Keratinocyte (primary cell): ENCODE results near the gene TRMT10B. TPM values are rescaled to one million over a fixed set of nuclear protein-coding genes. Genes with fewer than 3 reads are reported as not detected.

Experiments
- DNase-seq: peaks from one replicate; pipeline ENCODE4 v3.0.0-alpha.2; 2011; ENCODE audit warnings: low read depth, missing footprints, low spot score
- FAIRE-seq: peaks from 2 replicates; lab custom pipeline; 2011; peaks lifted over from hg19 to GRCh38; lab: Jason Lieb, UNC
- H2AFZ ChIP-seq: 2 replicates; pipeline ENCODE4 v1.6.0; 2012; ENCODE audit warnings: low read length, control low read depth, inconsistent platforms; ENCODE audit not compliant: control insufficient read depth
- H3K27ac ChIP-seq: 2 replicates; pipeline ENCODE4 v1.5.1; 2011; ENCODE audit warnings: low read length; ENCODE audit not compliant: control insufficient read depth, insufficient read depth
- H3K27me3 ChIP-seq: 3 replicates; pipeline ENCODE4 v1.6.0; 2011; ENCODE audit warnings: low read length; ENCODE audit not compliant: control insufficient read depth, insufficient read depth; ENCODE audit errors: extremely low read depth
- H3K36me3 ChIP-seq, 2 experiments: 2 replicates in 1 of 2; 3 replicates in 1 of 2; pipeline ENCODE4 v1.5.1; 2011; ENCODE audit warnings: low read length in 2 of 2, mild to moderate bottlenecking in 1 of 2; ENCODE audit not compliant: control insufficient read depth in 2 of 2, insufficient read depth in 2 of 2; ENCODE audit errors: extremely low read depth in 1 of 2
- H3K4me1 ChIP-seq: 3 replicates; pipeline ENCODE4 v1.5.1; 2011; ENCODE audit warnings: low read length; ENCODE audit not compliant: control insufficient read depth, insufficient read depth; ENCODE audit errors: extremely low read depth
- H3K4me2 ChIP-seq: 3 replicates; pipeline ENCODE4 v1.6.0; 2011; ENCODE audit warnings: low read depth, low read length; ENCODE audit not compliant: control insufficient read depth, insufficient read depth; ENCODE audit errors: extremely low read depth
- H3K4me3 ChIP-seq, 3 experiments: fragments of 200-600 bp in 1 of 3; sonication (generic) in 1 of 3; 2 replicates in 2 of 3; 3 replicates in 1 of 3; pipeline ENCODE4 v1.5.1; 2011 to 2016; ENCODE audit warnings: low read length in 3 of 3, mild to moderate bottlenecking in 3 of 3, control low read depth in 2 of 3, inconsistent platforms in 1 of 3, low read depth in 1 of 3, mixed read lengths in 1 of 3, mixed run types in 1 of 3, moderate library complexity in 1 of 3; ENCODE audit not compliant: control insufficient read depth in 2 of 3, insufficient read depth in 2 of 3; ENCODE audit errors: extremely low read depth in 1 of 3
- H3K79me2 ChIP-seq: 2 replicates; pipeline ENCODE4 v1.6.0; 2012; ENCODE audit warnings: low read length; ENCODE audit not compliant: control insufficient read depth, insufficient read depth
- H3K9ac ChIP-seq: 3 replicates; pipeline ENCODE4 v1.6.0; 2011; ENCODE audit warnings: low read length; ENCODE audit not compliant: control insufficient read depth, insufficient read depth; ENCODE audit errors: extremely low read depth
- H3K9me1 ChIP-seq: 3 replicates; pipeline ENCODE4 v1.6.0; 2011; ENCODE audit warnings: low read length; ENCODE audit not compliant: control insufficient read depth, insufficient read depth; ENCODE audit errors: extremely low read depth
- H3K9me3 ChIP-seq: 2 replicates; pipeline ENCODE4 v1.5.1; 2012; ENCODE audit warnings: low read depth, low read length; ENCODE audit not compliant: control insufficient read depth
- H4K20me1 ChIP-seq: 3 replicates; pipeline ENCODE4 v1.6.0; 2011; ENCODE audit warnings: low read length; ENCODE audit not compliant: control insufficient read depth, insufficient read depth; ENCODE audit errors: extremely low read depth
- CTCF ChIP-seq, 3 experiments: IDR thresholded peaks in 1 of 3; conservative IDR thresholded peaks in 1 of 3; optimal IDR thresholded peaks in 1 of 3; 2 replicates in 2 of 3; 3 replicates in 1 of 3; pipeline versions ENCODE3 to v1.5.1; 2011; ENCODE audit warnings: low read length in 3 of 3, mild to moderate bottlenecking in 3 of 3, moderate library complexity in 2 of 3, control low read depth in 1 of 3, inconsistent platforms in 1 of 3; ENCODE audit not compliant: insufficient read depth in 2 of 3; ENCODE audit errors: extremely low read depth in 1 of 3
- EZH2 ChIP-seq: IDR thresholded peaks from one replicate; pipeline ENCODE4 v1.6.1; 2012; ENCODE audit warnings: inconsistent platforms, mild to moderate bottlenecking, low read length, moderate library complexity
- dilution Hi-C: fragments of 300-500 bp; cut with MboI; formaldehyde crosslinking; loops from one replicate; pipeline ENCODE4 v1.7.0; 2020; ENCODE audit warnings: low sequenced_read_pairs; ENCODE audit not compliant: extremely low pct_ligation_motif_present
- polyA plus RNA-seq, 5 experiments: library from polyadenylated mRNA; depleted of rRNA in 3 of 5; stranded (reverse) in 3 of 5; stranded (forward) in 1 of 5; unstranded in 1 of 5; fragments of >200 nt; gene quantifications; 1 replicate in 1 of 5; 2 replicates in 3 of 5; 3 replicates in 1 of 5; pipeline versions ENCODE4 v1.2.1 to v1.2.3, GENCODE V29; 2011 to 2012; ENCODE audit warnings: missing spikeins in 2 of 5, low read depth in 1 of 5, low replicate concordance in 1 of 5

TRMT10B gene
- polyA plus RNA-seq, 1 donor (not counting 4 experiments of a cell fraction or from before 2014, with no cell fraction given) = 6.9 TPM

DNA sequence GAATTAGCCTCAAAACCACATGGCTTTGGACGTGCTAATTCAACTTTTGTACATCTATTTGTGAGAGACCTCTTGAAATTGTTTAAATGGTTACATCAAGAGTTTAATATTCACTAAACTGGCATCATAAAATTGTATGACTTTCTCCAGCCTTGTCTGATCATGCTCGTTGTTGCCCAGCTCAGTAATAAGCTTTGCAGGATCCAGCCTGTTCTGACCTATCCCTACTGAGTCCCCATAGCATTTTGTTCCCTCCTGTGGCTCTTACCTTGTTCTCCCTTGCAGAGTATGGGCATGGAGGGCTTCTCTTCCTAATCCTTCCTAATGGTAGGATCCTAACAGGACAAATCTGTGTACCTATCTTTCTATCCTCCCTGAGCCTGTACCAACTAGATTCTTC is 24.9 kb downstream of the TRMT10B start:
- Histone ChIP-seq H4K20me1 (peaks cover 6% of the 10 kb centered on the region), H3K36me3 (peaks cover 19 to 56% of the 10 kb centered on the region in 2 experiments), H3K9me1 (peaks cover 2% of the 10 kb centered on the region), H3K27me3 (no peaks in the 10 kb centered on the region), H2AFZ (no peak overlapping the region), H3K4me3 (no peak overlapping the region), H3K4me1 (peaks cover 10% of the 10 kb centered on the region), H3K9me3 (no peaks in the 10 kb centered on the region), H3K4me2 (no peak overlapping the region), H3K27ac (no peak overlapping the region), H3K9ac (no peak overlapping the region), H3K79me2 (peaks cover 26% of the 10 kb centered on the region)
- FAIRE-seq (no peak), DNase-seq (no peak)
- TF ChIP-seq CTCF (optimal IDR thresholded peaks at IDR 0.05 in 1 of 3, IDR thresholded peaks at IDR 0.05 in 1 of 3, conservative IDR thresholded peaks at IDR 0.05 in 1 of 3; ENCODE audit: extremely low read depth in 1 of 3, insufficient read depth in 2 of 3, low read length in 3 of 3) (no peak), EZH2 (no peak)
- dilution Hi-C loops = no loop called here

- Histone ChIP-seq H3K79me2 (peaks cover 40% of the 10 kb centered on the region), H3K9ac (peak overlapping the region; percentile 82), H3K4me3 (peak overlapping the region; percentile 71 to 92 (median 76)), H4K20me1 (peaks cover 6% of the 10 kb centered on the region), H2AFZ (peak overlapping the region; percentile 98), H3K4me2 (peak overlapping the region; percentile 94), H3K36me3 (peaks cover 14 to 25% of the 10 kb centered on the region in 2 experiments), H3K9me3 (no peaks in the 10 kb centered on the region), H3K27ac (peak overlapping the region; percentile 69), H3K9me1 (no peaks in the 10 kb centered on the region), H3K4me1 (peaks cover 12% of the 10 kb centered on the region), H3K27me3 (no peaks in the 10 kb centered on the region)
- dilution Hi-C loops = no loop called here
- no peak for TF ChIP-seq CTCF (optimal IDR thresholded peaks at IDR 0.05 in 1 of 3, IDR thresholded peaks at IDR 0.05 in 1 of 3, conservative IDR thresholded peaks at IDR 0.05 in 1 of 3; ENCODE audit: extremely low read depth in 1 of 3, insufficient read depth in 2 of 3, low read length in 3 of 3)
- TF ChIP-seq EZH2 = no peak
- DNase-seq = no peak
- FAIRE-seq = no peak
These were observed 30.6 kb downstream of the TRMT10B start for GRCh38 chr9:37784291-37784615.
